Embryonic facial prominence (tissue), 1 donor: ENCODE measurements around the gene TTI1.
"Not testable (repeated sequence)": the region's sequence is repeated elsewhere in the genome, so short reads cannot be mapped to it uniquely, and the experiment has no call there.

Experiments used
- DNase-seq: peaks from one replicate; pipeline ENCODE4 v3.0.0-alpha.2; 2016; ENCODE audit errors: extremely low spot score

The TTI1 gene

DNA sequence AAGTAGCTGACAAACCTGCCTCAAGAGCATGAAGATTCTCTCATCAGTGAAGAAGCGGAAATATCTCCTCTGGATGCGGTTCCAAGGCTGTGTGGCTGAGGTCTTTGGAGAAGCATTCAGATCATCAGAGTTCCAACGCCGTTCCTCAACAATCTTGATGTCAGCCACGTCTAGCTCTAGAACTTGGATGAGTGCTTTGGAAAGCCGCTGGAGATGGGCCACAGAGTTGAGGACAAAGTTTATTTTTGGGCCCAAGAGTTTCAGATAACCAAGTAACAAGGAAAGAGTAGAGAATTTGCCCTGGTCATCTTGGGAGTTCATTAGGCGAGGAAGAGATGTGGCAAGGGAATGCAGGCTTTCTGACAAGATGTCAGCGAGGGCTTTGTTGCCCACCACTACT is 20.9 kb downstream of the TTI1 start:
- no peak for DNase-seq

DNA sequence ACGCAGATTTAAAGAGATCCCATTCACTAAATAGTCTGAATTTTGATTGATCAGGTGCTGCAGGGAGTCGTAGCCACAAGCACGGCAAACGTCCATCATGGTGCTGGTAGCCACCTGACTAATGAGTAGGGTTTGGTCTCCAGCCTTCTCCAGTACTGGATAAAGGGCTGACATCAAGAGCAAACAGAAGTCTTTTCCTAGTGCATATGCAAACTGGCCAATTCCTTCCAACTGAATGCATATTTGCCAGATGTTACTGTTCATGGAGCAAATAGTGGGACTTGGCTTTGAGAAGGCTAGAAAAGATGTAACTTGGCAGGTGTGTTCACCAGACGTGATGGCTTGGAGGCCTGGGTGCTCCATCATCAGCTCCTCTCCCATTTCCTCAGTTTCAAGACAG is 21.6 kb downstream of the TTI1 start:
- no peak for DNase-seq

DNA sequence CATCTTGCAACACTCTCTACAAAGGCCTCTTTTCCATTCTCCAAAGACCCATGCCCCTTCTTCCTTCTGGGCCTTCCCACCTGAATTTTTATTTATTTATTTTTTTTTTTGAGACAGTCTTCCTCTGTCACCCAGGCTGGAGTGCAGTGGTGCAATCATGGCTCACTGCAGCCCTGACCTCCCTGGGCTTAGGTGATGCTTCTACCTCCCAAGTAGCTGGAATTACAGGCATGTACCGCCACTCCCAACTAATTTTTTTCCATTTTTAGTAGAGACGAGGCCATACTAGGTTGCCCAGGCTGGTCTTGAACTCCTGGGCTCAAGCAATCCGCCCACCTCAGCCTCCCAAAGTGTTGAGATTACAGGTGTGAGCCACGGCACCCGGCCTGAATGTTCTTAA is 23.8 kb downstream of the TTI1 start:
- DNase-seq, result not testable (repeated sequence)

DNA sequence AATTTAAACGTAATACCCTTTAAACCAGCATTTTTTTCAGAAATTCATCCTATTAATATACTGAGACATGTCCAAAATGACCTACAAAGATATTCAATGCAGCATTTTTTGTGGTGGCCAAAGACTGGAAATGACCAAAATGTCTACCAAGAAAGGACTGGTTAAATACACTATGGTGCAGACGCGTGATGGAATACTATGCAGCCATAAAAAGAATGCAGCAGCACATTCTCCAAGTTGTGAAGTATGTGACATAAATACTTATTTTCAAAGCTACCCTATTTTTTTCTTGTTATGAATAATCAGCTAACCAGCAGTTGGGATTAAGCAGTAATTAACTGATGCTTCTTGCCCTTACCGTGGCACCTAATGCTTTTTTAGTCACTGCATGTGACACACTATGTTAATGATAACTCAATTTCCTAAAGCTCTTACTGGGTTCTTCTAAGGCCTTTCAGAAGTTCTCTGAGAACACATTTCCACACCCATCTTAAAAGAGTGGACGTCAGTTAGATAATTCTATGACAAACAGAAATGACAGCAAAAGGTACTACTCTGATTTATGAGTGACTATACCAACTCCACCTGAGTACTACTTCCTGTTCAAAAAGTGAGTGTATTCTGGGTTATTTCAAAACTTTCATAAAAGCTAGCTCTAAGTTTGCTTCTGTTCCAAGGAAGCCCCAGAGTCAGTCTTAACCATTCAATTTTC is 24.9 kb downstream of the TTI1 start:
- DNase-seq, result no peak

DNA sequence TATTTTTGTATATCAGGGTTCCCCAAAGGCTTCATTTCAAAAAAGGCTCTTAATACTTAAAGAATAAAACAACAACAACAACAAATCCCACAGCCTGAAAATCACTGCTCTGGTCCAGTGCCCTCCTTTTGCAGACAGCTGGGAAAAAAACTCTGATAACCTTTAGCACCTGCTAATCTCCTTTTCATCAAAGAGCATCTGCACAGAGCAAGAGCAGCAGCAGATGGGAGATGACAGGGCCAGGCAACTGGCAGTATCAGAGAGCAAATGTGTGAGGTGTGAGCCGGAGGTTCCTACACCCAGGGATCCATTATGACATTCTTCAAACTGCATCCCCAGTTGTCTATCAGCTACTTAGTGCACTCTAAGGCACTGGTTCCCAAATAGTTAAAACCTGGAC is 25.7 kb downstream of the TTI1 start:
- DNase-seq, result no peak

DNA sequence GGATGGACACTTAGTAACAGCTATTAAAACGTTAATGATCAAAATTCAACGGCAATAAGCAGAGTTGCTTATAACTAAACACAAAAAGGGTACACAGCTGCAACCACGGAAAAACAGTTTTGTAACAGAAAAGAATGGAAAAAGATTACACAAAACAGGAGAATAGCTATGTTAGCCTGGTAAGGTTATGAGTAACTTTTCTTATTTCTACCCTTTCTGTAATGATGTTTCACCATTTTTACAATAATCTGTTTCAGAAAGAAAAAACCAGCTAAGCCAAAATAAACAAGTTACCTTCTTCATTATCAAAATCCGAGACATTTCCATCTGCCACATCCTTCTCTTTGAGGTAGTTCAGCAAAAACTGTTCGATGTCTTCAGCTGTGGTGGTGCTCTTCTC is 27.4 kb downstream of the TTI1 start:
- DNase-seq, result no peak

DNA sequence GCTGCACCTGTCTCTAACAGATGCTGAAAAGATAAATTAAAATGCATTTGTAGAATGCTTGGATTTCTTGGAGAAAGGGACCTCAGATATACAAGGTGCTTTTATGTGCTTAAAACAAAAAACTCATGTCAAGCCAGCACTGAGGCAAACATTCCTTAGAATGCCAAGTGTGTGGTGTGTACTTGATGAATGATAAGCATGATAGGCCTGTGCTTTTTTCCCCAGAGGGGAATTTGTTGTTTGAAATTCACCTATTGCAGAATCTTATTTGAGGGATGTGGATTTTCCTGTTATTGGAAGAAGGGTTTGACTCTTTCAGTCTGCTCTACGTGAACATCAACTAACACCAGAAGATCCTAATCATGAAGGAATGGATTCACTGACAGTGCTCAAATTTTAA is 28.8 kb downstream of the TTI1 start:
- no peak for DNase-seq

DNA sequence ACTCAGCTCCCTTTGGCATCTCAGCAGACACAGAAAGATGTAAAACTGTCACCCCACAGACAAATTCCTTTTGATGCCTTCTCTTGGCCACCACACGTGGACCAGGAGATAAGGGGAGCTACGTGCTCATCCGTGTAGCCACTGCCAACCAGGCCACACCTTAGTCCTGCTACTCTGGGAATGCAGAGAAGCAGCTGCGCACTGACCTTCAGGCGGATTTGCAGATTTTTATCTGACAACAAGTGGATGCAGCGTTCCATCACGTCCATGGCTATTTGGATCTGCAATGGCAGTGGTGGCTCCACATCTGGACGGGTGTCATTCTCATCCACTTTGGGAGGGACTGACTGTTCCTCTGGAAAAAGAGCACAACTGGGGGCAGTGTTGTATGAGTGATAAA is 30.8 kb downstream of the TTI1 start:
- no peak for DNase-seq

DNA sequence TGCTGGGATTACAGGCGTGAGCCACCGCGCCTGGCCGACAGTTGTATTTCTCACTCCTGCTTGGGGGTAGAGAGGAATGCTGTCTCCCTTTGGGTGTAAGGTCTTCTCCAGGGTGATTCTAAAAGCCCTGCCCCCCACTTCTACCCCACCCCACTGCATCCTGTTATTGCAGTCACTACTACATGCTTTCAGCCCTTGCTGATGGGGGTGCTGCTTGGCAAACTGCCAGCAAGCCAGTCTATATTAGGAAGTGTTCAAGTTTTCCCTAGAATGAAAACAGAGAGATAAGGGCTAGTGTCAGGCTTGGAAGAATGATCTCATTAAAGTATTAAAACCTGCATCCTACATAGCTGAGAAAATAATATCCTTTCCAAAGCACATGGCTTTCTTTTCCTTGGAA is 31.3 kb downstream of the TTI1 start:
- no peak for DNase-seq

DNA sequence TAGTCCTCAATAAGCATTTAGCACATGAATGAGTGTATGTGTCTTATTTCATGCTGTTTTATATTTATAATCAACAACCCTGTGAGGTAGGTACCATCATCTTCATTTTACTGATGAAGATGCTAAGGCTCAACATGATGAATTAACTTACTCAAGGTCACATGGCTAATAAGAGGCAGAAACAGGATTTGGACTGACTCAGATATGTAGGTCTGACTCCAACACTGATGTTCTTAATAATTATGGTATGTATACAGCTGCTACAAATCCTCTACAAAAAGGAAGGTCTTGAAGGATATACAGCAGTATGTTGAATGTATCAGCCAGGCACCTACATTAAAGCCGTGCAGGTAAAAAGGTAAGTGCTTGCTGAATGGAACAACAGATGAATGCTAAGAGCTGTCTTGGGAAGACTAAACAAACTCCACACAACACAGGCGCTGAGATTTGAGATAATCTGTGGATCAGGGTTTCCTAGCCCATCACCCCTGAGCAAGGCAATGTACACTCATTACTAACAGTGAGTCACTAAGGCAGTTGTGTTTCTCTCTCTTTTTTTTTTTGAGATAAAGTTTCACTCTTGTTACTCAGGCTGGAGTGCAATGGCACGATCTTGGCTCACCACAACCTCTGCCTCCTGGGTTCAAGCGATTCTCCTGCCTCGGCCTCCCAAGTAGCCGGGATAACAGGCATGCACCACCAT is 31.9 kb downstream of the TTI1 start:
- no peak for DNase-seq

DNA sequence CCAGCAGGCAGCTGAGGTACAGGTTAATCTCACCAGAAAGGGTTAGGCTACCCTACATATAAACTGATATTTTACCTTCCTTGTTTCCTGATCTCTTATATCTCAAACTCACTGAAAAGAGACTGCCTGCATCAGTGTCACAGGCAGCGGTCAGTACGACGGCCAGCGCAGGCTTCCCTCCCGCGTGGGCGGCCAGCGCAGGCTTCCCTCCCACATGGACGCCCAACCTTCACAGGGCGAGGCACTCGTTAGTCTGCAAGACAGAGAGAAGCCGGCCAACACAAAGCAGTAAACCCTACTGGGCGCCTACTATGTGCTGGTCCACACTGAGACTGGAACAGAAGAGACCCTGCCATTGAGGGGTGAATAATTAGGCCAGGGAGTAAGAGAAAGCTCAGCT is 33.0 kb downstream of the TTI1 start:
- DNase-seq, result no peak

DNA sequence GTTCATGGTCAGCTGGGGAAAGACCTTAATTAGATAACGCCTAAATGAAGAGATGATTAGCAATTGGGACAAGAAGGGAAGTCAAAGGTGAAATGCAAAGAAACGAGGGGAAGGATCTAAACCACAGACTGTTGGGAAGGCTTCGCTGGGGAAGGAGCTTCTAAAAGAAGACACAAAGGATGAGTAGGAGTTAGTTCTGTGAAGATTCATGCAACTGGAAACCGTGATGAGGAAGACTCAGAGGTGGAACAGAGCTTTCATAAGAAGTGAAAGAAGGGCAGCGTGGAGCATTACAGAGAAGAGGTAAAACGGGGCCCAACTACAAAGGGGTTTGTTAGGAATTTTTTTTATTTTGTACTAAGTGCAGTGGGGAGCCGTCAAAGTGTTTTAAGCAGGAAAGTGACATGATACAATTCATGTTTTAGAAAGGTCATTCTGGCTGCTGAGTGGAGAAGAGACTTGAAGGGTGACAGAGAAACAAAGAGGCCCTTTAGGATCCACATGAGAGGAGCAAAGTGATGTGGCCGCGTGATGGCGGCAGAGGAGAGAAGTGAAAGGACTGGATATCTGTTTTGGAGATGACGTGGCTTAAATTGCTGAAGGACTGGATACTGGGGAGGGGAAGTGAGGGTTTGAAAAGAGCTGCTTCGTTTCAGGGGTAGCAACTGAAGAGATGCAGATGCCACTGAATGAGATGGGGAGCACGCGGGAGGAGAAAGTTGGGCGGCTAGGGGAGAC is 33.6 kb downstream of the TTI1 start:
- DNase-seq, result no peak

DNA sequence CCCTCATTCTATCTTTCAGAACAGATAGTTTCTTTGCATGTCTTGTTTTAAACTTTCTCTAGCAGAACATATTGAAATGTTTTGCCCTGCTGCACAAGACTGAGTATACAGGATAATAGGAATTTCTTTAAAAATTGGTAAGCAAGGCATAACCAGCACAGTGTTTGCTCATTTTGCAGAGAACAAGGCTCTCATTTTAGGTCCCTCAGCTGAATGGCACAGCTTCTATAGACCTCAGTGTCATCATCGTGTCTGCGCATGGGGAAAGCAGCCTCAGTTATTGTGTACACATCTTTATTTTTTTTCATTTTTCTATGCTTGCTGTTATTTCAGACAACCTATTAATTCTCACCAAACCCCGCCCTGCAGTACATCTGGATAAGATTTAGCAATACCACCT is 35.7 kb downstream of the TTI1 start:
- no peak for DNase-seq

DNA sequence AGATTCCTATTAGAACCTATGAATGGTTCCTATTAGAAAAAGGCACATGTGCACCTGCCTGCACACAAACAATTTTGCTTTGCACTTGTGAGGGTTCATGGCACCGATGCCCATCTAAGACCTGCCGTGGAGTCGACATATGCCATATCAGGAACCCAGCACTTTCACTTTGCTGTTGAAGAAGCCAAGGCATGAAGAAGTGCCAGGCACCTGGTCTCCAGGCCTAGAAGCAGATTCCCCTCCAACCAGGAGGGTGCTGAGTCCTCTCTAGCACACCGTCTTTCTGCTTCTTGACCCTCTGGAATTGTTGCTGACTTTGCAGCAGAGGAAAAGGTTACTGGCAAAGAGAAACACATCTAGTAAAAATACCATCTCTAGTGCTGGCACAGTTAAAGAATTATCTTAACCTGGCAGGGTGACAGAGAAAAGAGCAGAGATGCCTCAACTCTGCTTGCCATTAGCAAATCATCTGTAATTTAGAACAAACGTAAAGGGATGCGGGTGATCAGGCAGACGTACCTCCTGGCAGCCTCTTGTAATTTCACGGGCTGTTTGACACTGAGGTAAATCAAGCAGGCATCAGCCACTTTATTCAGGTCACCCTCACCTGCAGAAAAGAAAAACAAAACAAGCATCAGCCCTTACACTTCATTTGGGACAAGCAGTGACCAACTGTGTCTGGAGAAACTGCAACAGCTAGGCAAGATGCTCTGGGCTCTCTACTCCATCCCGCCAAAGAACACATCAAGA is 37.2 kb downstream of the TTI1 start:
- DNase-seq, result no peak

DNA sequence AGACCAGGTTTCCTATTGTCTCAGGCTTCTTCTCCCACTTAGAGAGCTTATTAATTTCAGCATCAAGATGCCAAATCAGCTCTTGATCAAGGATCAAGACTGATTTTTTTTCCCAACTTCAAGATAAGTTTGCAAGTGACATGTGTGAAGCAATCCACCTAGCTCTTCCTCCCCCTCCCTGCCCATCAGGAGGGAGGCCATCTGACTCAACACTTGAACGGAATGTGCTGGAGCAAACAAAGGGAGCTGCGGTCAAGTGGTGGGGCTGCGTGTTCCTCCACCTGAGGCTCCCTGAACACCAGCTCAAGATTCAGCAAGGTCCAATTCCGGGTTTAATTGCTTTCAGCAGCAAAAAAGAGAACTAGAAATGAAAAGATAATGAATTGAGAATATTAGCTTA is 38.7 kb downstream of the TTI1 start:
- DNase-seq, result no peak

DNA sequence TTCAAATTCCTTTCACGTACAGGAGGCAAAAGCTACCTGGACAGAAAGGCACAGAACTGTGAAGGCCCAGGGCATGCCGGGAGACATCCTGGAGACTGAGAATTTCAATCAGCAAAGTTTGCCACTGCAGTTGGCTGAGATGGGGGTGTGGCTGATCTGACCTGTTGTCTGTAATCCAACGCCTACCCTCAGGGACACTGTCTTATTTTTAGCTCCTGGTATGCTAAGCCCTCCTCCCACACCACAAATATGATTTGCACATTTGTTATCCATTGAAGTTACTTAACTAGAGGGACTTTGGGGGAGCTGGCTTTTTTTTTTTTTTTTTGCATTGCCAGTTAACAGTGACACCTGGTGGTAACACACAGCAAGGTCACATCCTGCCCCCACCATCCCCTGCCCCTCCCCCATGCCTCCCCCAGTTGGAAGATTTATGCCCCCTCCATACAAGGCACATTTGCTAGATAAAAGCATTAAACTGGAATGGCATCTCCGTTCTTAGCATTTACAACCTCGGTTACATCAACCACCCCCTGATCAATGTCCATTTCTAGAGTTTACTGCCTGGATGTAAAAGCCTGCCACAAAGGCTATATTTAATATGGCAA is 40.4 kb downstream of the TTI1 start:
- DNase-seq, result peak; percentile 52

DNA sequence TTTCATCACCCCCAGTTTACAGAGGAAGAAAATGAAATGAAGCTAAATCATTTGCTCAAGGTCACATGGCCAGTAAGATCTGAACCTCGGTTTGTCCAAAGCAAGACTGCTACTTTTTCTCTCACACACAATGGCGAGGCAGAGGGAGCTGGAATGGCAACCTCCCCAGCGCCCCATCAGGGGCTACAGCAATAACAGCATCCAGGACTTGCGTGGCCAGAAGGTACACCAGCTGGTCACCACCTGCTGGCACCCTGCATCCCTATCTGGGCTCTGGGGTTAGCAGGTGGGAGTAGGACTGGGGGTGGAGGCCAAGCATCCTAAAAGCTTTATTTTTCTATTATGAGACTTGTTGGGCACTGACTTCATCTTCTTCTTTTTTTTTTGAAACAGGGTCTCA is 41.3 kb downstream of the TTI1 start:
- no peak for DNase-seq

DNA sequence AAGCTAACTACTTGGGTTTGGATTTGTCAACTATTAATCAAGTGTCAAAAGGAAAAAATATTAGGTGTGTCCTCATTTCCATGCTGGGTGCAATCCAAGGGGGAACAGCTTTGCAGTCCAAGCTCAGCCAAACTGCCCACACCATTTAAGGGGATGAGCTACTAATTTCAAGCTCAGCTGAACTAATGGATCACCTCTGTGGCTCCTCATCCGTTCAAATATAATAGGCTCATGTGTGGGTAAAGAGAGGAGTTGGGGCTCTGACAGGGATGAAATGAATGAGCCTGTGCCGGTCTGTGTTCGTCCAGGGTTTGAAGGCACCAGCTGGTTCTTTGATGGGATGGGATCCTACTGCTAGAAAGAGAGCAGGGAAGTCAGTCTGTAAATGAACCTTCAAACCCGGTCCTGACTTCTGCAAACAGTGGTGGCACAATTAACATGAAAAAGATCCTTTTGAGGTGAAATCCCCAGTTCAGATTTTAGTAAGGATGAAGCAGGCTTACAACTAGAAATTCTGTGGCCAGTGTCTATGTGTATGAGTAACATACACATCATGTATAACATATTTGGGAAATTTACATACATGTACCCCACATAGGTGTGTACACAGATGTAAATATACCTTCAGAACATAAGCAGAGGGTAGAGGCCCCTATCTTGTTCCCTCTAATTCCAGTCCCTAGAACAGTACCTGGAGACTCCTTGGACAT is 41.9 kb downstream of the TTI1 start:
- no peak for DNase-seq

DNA sequence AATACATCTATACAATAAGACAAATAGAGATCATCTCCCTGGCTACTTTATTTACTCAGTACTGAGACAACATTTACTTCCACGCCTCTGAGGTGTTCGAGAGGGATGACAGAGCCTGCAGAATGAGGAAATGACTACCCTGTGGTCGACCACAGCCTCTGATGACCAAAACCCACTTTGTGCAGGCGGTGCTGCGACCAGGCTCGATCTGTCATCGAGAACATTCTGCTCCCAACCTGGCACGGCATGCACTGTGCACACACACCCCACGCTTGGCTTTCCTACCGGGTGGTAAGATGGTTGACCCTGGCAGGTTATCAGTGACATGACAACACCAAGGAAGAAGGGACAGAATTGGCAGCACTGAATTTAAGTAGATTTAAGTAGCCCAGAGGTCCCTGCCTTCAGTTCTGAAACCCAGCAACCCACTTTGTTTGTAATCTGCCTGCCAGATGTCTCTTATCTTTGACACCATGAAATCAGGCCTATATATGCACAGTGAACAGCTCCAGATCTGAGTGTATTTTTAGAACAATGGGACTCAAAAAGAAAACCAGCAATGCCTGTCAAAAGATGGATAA is 42.6 kb downstream of the TTI1 start:
- DNase-seq, result no peak

DNA sequence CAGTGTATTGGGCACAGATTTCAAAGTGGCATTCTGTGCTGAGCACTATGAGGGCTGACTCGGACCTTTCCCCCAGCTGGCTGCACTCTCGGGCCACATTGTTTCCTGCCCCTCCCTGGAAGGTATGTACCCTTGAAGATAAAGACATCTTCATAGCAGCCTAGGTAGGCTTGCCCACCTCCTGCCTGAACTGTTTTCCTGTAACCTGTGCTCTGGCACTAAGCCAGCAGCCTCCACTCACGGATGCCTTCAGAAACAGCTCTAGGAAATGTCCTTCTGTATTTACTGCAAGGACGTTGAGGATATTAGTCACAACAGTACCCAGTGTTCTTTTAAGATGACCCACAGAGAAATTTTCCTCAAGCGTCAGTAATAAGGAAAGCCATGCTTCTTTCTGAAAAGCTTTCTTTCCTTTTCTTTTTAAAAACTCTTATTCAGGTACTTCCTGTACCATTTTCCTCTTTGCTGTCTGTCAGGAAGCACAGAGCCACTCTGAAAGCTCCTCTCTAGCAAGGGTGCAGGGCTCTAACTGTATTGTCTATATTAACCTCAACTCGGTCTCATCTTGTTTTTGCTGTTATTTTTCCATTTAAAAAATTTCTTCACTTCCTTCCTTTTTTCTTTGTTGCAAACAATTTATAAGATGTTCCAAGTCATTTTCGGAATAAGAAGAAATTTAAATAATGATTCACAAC is 43.5 kb downstream of the TTI1 start:
- no peak for DNase-seq
